ENCODE data around the gene PSG5.
"Not testable (repeated sequence)": the region's sequence is repeated elsewhere in the genome, so short reads cannot be mapped to it uniquely, and the experiment has no call there.

DNA sequence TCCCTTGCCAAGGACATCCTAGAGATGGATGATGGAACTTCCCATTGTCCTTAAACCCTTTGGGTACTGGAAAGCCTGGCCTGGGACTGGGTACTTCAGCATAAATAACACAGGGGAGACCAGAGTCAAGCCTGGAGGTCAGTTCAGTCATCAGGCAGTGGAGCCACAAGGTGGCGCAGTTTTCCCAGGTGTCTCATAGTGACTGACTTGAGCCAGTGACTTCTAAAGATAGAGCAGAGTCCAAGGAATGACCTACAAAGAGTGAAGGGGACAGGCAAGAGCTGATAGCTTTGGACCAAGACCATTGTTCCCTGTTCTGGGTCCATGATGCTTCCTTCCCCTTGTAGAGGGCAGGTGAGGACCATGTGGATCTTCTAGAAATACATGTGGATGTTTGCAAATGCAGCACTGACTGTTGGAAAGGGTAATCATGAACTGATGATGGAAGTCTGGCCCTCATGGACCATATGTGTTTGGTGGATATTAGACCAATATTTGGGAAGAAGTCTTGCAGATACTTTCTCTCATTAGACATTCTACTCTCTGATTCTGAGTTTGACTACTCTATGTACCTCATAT lies 6.7 kb downstream of the PSG5 start:
- TF ChIP-seq EZH2 (IDR thresholded peaks at IDR 0.05; ENCODE audit: low read depth, unreplicated experiment); POLR2AphosphoS5 (IDR thresholded peaks at IDR 0.05; ENCODE audit: low read depth); EZH2phosphoT487 (IDR thresholded peaks at IDR 0.05; ENCODE audit: unreplicated experiment); REST (IDR thresholded peaks at IDR 0.05; ENCODE audit: unreplicated experiment); CREB1 (CRISPR knock-in tag; IDR thresholded peaks at IDR 0.05; ENCODE audit: low read depth); NANOG (IDR thresholded peaks at IDR 0.05; ENCODE audit: borderline replicate concordance): not testable (repeated sequence)
- TF ChIP-seq CTCF (conservative IDR thresholded peaks at IDR 0.05; ENCODE audit: low read depth in 2 of 2) = peak; percentile 40 to 69; a peak in 3 of 4 replicates
- TF ChIP-seq, protein P1, sequence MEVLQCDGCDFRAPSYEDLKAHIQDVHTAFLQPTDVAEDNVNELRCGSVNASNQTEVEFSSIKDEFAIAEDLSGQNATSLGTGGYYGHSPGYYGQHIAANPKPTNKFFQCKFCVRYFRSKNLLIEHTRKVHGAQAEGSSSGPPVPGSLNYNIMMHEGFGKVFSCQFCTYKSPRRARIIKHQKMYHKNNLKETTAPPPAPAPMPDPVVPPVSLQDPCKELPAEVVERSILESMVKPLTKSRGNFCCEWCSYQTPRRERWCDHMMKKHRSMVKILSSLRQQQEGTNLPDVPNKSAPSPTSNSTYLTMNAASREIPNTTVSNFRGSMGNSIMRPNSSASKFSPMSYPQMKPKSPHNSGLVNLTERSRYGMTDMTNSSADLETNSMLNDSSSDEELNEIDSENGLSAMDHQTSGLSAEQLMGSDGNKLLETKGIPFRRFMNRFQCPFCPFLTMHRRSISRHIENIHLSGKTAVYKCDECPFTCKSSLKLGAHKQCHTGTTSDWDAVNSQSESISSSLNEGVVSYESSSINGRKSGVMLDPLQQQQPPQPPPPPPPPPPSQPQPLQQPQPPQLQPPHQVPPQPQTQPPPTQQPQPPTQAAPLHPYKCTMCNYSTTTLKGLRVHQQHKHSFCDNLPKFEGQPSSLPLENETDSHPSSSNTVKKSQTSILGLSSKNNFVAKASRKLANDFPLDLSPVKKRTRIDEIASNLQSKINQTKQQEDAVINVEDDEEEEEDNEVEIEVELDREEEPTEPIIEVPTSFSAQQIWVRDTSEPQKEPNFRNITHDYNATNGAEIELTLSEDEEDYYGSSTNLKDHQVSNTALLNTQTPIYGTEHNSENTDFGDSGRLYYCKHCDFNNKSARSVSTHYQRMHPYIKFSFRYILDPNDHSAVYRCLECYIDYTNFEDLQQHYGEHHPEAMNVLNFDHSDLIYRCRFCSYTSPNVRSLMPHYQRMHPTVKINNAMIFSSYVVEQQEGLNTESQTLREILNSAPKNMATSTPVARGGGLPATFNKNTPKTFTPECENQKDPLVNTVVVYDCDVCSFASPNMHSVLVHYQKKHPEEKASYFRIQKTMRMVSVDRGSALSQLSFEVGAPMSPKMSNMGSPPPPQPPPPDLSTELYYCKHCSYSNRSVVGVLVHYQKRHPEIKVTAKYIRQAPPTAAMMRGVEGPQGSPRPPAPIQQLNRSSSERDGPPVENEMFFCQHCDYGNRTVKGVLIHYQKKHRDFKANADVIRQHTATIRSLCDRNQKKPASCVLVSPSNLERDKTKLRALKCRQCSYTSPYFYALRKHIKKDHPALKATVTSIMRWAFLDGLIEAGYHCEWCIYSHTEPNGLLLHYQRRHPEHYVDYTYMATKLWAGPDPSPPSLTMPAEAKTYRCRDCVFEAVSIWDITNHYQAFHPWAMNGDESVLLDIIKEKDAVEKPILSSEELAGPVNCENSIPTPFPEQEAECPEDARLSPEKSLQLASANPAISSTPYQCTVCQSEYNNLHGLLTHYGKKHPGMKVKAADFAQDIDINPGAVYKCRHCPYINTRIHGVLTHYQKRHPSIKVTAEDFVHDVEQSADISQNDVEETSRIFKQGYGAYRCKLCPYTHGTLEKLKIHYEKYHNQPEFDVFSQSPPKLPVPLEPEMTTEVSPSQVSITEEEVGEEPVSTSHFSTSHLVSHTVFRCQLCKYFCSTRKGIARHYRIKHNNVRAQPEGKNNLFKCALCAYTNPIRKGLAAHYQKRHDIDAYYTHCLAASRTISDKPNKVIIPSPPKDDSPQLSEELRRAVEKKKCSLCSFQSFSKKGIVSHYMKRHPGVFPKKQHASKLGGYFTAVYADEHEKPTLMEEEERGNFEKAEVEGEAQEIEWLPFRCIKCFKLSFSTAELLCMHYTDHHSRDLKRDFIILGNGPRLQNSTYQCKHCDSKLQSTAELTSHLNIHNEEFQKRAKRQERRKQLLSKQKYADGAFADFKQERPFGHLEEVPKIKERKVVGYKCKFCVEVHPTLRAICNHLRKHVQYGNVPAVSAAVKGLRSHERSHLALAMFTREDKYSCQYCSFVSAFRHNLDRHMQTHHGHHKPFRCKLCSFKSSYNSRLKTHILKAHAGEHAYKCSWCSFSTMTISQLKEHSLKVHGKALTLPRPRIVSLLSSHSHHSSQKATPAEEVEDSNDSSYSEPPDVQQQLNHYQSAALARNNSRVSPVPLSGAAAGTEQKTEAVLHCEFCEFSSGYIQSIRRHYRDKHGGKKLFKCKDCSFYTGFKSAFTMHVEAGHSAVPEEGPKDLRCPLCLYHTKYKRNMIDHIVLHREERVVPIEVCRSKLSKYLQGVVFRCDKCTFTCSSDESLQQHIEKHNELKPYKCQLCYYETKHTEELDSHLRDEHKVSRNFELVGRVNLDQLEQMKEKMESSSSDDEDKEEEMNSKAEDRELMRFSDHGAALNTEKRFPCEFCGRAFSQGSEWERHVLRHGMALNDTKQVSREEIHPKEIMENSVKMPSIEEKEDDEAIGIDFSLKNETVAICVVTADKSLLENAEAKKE (CRISPR knock-in tag; IDR thresholded peaks at IDR 0.05) = not testable (repeated sequence)

Data from GM23338 (cell line).